ENCODE measurements around the gene RTL10. TPM values are rescaled to one million over a fixed set of nuclear protein-coding genes. Genes with fewer than 3 reads are reported as not detected.
A peak's percentile ranks its signal among the peaks of the same experiment; 100 is the strongest.

Gene RTL10
- total and polyA plus RNA-seq, 2 of the 13 experiments (the other 11 are each of a cell fraction or from before 2014, with no cell fraction given) = 14.1 to 15.8 TPM

GRCh38 chr22:19840955-19841640 is 13.6 kb downstream of the RTL10 start (continued):
- TF ChIP-seq, protein P1, sequence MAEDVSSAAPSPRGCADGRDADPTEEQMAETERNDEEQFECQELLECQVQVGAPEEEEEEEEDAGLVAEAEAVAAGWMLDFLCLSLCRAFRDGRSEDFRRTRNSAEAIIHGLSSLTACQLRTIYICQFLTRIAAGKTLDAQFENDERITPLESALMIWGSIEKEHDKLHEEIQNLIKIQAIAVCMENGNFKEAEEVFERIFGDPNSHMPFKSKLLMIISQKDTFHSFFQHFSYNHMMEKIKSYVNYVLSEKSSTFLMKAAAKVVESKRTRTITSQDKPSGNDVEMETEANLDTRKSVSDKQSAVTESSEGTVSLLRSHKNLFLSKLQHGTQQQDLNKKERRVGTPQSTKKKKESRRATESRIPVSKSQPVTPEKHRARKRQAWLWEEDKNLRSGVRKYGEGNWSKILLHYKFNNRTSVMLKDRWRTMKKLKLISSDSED (CRISPR knock-in tag; IDR thresholded peaks at IDR 0.05) = no peak
- no peak for TF ChIP-seq SRY (CRISPR knock-in tag; IDR thresholded peaks at IDR 0.05)
- no peak for TF ChIP-seq TMF1 (CRISPR knock-in tag; IDR thresholded peaks at IDR 0.05; ENCODE audit: low read depth)
- TF ChIP-seq ZNF124 (CRISPR knock-in tag; IDR thresholded peaks at IDR 0.05) = no peak
- no peak for TF ChIP-seq NCOA1 (CRISPR knock-in tag; IDR thresholded peaks at IDR 0.05)
- no peak for TF ChIP-seq TFAP4 (IDR thresholded peaks at IDR 0.05; ENCODE audit: borderline replicate concordance, low read depth)
- TF ChIP-seq, protein P2, sequence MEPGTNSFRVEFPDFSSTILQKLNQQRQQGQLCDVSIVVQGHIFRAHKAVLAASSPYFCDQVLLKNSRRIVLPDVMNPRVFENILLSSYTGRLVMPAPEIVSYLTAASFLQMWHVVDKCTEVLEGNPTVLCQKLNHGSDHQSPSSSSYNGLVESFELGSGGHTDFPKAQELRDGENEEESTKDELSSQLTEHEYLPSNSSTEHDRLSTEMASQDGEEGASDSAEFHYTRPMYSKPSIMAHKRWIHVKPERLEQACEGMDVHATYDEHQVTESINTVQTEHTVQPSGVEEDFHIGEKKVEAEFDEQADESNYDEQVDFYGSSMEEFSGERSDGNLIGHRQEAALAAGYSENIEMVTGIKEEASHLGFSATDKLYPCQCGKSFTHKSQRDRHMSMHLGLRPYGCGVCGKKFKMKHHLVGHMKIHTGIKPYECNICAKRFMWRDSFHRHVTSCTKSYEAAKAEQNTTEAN (CRISPR knock-in tag; conservative IDR thresholded peaks at IDR 0.05) = peak; percentile 61
- TF ChIP-seq MBNL3 (CRISPR knock-in tag; conservative IDR thresholded peaks at IDR 0.05) = no peak
- TF ChIP-seq CBFB (CRISPR knock-in tag; IDR thresholded peaks at IDR 0.05) = no peak
- TF ChIP-seq ATF4 (CRISPR knock-in tag; IDR thresholded peaks at IDR 0.05) = no peak
- TF ChIP-seq ZNF543 (CRISPR knock-in tag; IDR thresholded peaks at IDR 0.05) = no peak
- TF ChIP-seq PTBP1 (IDR thresholded peaks at IDR 0.05; ENCODE audit: low read depth, low read length, poor library complexity, severe bottlenecking) = no peak
- TF ChIP-seq HNRNPUL1 (IDR thresholded peaks at IDR 0.05; ENCODE audit: low read depth, low read length) = no peak
- no peak for TF ChIP-seq MATR3 (CRISPR knock-in tag; IDR thresholded peaks at IDR 0.05)
- TF ChIP-seq HNF1A (IDR thresholded peaks at IDR 0.05; ENCODE audit: low read depth) = no peak
- TF ChIP-seq HNF1A (CRISPR knock-in tag; IDR thresholded peaks at IDR 0.05; ENCODE audit: borderline replicate concordance) = no peak
- no peak for TF ChIP-seq ZNF589 (CRISPR knock-in tag; conservative IDR thresholded peaks at IDR 0.05)
- TF ChIP-seq GABPB1 (CRISPR knock-in tag; IDR thresholded peaks at IDR 0.05) = no peak
- peak; percentile 57; the same call in 1 of the 2 replicates for TF ChIP-seq HDAC2 (CRISPR knock-in tag; IDR thresholded peaks at IDR 0.05)
- no peak for TF ChIP-seq TFDP1 (CRISPR knock-in tag; IDR thresholded peaks at IDR 0.05; ENCODE audit: borderline replicate concordance)

Measured in HepG2 (cell line).